Endometrium (tissue), 2 donors: Measurements from ENCODE around the gene OR8G1.
"Not testable (repeated sequence)": the region's sequence is repeated elsewhere in the genome, so short reads cannot be mapped to it uniquely, and the experiment has no call there.

Source experiments
- FAIRE-seq: peaks from 2 replicates; lab custom pipeline; 2012; peaks lifted over from hg19 to GRCh38; lab: Jason Lieb, UNC
- donor health status: control.
- donor health status: control.

Gene OR8G1

GRCh38 chr11:124240621-124241397 is at the start of gene OR8G1:
Gene OR8G1 (plus strand): TSS chr11:124241095. CDS start chr11:124249676, 8,581 bp downstream.
- no peak for FAIRE-seq

GRCh38 chr11:124193221-124194010 is 47.5 kb upstream of the OR8G1 start:
- FAIRE-seq: no peak

GRCh38 chr11:124194293-124195188 is 46.4 kb upstream of the OR8G1 start:
- no peak for FAIRE-seq

- no peak for FAIRE-seq
These were observed 45.6 kb upstream of the OR8G1 start for GRCh38 chr11:124195189-124195734.

GRCh38 chr11:124197999-124198398 is 42.9 kb upstream of the OR8G1 start:
- no peak for FAIRE-seq

GRCh38 chr11:124198897-124199296 is 42.0 kb upstream of the OR8G1 start:
- no peak for FAIRE-seq

GRCh38 chr11:124199702-124200101 is 41.2 kb upstream of the OR8G1 start:
- FAIRE-seq: no peak

GRCh38 chr11:124200671-124201070 is 40.2 kb upstream of the OR8G1 start:
- FAIRE-seq: no peak

GRCh38 chr11:124202951-124203350 is 37.9 kb upstream of the OR8G1 start:
- no peak for FAIRE-seq

GRCh38 chr11:124204008-124204407 is 36.9 kb upstream of the OR8G1 start:
- FAIRE-seq: no peak

- no peak for FAIRE-seq
These were observed 33.6 kb upstream of the OR8G1 start for GRCh38 chr11:124207102-124207792.

GRCh38 chr11:124209824-124210357 is 31.0 kb upstream of the OR8G1 start:
- FAIRE-seq: no peak

- no peak for FAIRE-seq
These were observed 30.5 kb upstream of the OR8G1 start for GRCh38 chr11:124210421-124210820.

- no peak for FAIRE-seq
These were observed 29.6 kb upstream of the OR8G1 start for GRCh38 chr11:124211321-124211720.

- FAIRE-seq: no peak
These were observed 26.9 kb upstream of the OR8G1 start for GRCh38 chr11:124214027-124214426.

GRCh38 chr11:124219126-124219525 is 21.8 kb upstream of the OR8G1 start:
- FAIRE-seq: no peak

GRCh38 chr11:124222407-124222806 is 18.5 kb upstream of the OR8G1 start:
- FAIRE-seq: no peak

GRCh38 chr11:124224618-124225423 is 16.1 kb upstream of the OR8G1 start:
- not testable (repeated sequence) for FAIRE-seq

GRCh38 chr11:124225471-124225870 is 15.4 kb upstream of the OR8G1 start:
- FAIRE-seq: no peak

- no peak for FAIRE-seq
These were observed 7.5 kb upstream of the OR8G1 start for GRCh38 chr11:124233376-124233775.
